GM19463 (cell line): ENCODE results near the gene S100A14.

ENCODE experiments used
- ATAC-seq: cut with Tn5 transposase; IDR thresholded peaks from one replicate; pipeline ENCODE4 v1.9.1; 2021; ENCODE audit warnings: mild to moderate bottlenecking, moderate library complexity; ENCODE audit not compliant: unreplicated experiment

S100A14 gene

GRCh38 chr1:153616917-153617311 is 789 bp upstream of the S100A14 start:
- no peak for ATAC-seq

DNA sequence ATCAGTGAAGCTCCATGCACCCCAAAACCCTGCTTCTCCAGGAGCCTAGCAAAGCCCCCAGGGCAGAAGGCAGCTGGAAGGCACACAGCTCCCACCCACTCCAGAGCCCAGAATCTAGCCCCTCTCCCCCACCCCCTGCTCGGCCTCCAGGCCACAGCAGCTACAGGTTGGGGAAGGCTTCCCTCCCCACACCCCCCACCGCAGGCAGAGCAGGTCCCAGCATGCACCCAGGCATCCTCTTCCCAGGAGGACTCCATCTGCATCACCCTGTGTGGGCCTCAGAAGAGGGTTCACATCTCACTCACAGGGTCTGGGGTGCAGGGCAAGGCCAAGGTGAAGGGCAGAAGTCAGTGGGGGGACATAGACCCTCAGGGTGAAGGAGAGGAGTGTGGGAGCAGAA is 719 bp downstream of the S100A14 start:
- ATAC-seq, result no peak

DNA sequence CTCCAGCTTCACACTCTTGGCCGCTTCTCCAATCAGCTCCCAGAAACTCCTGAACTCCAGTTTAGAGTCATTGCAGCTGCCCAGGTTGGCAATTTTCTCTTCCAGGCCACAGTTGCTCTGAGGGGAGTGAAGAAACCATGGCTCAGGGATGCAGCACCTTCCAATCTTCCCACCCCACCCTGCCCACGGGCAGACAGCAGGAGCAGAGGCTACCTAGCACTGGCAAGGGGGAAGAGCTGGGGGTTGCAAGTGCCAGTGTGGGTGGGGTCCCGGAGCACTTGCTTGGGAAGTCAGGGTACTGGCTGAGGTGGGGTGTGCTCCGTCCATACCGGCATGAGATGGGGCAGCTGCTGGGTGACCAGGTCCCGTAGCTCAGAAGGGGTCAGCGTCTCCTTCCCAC is 1.2 kb downstream of the S100A14 start:
- no peak for ATAC-seq

DNA sequence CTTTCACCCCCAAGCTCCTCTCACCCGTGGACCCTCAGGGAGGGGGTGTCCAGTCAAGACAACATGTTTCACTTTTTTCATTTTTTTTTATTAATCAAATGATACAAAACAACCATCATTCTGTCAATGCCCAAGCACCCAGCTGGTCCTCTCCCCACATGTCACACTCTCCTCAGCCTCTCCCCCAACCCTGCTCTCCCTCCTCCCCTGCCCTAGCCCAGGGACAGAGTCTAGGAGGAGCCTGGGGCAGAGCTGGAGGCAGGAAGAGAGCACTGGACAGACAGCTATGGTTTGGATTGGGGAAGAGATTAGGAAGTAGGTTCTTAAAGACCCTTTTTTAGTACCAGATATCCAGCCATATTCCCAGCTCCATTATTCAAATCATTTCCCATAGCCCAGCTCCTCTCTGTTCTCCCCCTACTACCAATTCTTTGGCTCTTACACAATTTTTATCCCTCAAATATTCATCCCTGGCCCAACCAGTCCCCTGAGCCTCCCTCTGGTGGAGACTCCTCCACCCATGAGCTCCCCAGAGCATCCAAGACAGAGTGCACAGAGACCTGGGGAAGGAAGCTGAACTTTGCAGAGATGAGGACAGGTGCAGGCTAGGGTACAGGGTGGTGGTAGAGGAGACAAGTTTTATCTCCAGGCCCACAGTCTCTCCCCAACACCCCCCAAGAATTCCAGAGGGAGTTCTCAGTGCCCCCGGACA is 1.8 kb downstream of the S100A14 start:
- no peak for ATAC-seq

GRCh38 chr1:153613406-153613805 is 2.7 kb downstream of the S100A14 start:
- no peak for ATAC-seq

- ATAC-seq, result no peak
Observed at GRCh38 chr1:153612755-153613331, 3.3 kb downstream of the S100A14 start, which contains the start of gene S100A16. Gene S100A16 (minus strand): TSS chr1:153613137. CDS start chr1:153608151, 4,986 bp downstream.

- ATAC-seq, result no peak
Observed at GRCh38 chr1:153612111-153612754, 3.9 kb downstream of the S100A14 start.

DNA sequence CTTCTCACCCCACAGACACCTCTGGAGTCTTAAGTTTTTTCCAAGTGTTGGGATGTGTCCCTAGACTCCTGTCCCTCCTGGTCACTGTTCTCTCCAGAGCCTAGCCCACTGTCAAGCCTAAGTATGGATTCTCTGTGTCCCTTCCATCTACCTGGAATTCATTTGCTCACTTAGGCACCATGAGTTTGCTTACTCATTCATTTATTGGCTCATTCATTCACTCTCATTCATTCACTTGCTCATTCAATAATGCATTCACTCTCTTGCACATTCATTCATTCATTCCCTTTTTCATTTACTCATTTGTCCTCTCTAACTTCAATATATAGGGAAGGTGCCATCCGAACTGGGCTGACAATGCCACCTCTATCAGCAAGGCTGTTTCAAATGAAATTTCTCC is 4.8 kb downstream of the S100A14 start:
- no peak for ATAC-seq

DNA sequence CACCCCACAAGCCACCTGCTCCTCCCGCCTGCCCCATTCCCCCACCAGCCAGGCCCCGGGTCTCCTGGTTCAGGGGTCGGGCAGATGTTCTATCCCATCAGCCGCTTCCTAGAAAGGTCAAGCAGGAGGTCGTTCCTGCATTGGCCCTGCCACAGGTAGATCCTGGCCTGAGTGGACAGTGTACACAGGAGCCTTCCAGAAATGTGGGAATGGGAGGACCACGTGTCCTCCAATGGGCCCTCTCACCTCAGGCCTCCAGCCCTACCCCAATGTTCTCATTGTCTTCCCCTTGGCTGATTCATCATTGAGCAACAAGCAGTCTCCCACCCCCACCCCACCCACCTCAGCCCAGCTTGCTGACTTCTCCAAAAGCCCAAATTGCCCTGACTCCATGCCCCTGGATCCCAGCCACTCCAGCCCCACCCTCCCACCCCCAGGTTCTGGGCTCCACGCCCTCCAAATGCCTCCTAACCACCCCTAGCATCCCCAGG is 5.3 kb downstream of the S100A14 start:
- ATAC-seq, result no peak

DNA sequence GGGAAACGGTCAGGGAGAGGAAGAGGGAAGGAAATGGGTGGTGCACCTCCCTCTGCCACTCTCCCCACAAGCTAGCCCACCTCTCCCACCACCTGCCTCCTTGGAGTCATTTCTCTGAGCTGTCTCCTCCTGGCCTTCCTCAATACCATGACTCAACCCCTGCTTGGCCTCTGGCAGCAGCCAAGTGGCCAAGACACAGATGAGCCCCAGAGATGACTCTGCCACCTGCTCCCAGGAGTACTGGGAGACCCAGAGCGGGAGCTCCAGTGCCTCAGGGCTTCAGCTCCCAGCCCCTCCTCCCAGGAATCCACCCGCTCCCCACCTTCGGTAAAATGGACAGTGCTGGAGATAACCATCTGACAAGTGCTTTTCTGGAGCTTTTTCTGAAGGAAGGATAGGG is 5.8 kb downstream of the S100A14 start:
- no peak for ATAC-seq

DNA sequence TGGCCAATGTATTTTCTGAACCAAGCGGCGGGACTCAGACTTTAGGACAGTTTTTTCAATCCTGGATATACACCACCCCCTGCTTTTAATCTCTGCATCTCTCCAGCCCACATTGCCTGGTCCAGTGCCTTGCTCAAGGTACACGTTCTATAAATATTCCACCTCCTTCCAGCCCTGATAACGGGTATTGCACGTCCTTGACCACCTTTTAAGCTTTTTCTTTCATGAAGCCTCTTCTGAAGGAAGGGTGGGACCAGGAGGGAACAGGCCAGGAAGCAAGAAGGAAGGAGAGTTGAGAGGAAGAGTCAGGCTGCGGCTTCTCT is 6.6 kb downstream of the S100A14 start:
- no peak for ATAC-seq

DNA sequence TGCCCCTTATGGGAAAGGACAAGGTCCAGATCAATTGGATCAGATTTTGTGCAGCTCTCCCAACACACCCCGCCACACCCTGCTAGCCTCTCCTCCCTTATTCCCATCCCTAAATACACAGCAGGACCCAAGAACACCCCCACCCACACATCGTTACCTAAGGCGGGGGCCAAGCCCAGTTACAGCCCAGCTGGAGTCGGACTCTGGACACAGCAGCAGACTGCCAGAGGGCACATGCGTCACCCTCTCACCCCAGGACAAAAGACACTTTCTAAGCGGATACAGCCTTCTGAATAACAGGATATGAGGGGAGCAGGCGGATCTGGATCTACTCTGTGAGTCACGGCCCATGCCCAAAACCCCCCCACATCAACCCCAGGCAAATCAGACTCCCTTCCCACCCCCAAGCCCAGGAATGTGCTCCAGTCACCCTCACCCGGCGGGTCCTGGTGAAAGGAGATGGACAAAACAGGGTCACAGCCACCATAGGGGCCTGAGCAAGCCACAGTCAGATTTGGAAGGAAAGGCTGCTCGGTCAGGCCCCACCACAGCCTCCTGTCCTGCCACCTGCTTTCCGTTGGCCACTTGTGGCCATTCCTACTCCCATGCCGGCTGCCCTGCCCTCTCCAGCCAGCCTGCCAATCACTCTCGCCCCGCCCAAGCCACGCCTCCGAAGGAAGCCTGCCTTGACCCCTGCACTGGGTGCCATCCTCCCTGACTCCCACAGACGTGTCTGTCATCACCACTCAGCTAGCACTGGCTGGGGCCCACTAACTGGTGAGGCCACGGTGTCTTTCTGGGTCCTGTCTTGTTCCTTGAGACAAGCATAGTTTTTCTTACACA is 7.2 kb downstream of the S100A14 start:
- no peak for ATAC-seq

GRCh38 chr1:153608089-153608682 is 7.9 kb downstream of the S100A14 start:
- ATAC-seq, result no peak

GRCh38 chr1:153607381-153607780 is 8.7 kb downstream of the S100A14 start:
- no peak for ATAC-seq

DNA sequence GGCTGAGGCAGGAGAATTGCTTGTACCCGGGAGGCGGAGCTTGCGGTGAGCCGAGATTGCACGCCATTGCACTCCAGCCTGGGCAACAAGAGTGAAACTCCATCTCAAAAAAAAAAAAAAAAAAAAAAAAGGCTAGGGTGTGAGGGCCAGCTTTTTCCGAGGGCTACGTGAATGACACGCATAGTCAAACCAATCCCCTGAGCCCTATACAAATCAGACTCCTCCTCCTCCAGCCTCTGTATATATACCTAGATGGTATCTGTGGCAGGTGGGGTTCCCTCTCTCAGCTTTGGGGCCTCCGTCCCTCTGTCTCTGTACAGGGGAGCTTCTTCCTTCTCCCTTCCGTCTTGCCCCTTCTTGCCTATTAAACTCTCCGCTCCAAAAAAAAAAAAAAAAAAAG is 9.9 kb downstream of the S100A14 start:
- ATAC-seq, result no peak

DNA sequence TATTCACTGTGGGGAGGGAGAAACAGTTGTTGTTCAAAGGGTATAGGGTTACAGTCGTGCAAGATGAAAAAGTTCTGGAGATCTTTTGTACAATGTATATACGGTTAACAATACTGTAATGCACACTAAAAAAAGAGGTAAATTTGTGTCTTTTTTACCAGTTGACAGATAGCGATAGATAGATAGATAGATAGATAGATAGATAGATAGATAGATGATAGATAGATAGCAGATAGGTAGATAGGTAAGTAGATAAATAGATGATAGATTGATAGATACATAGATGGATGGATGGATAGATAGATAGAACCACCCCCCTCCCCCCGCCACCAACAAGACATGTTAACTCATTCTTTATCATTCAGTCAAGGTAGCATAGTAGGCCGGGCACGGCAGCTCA is 13.4 kb downstream of the S100A14 start:
- no peak for ATAC-seq

DNA sequence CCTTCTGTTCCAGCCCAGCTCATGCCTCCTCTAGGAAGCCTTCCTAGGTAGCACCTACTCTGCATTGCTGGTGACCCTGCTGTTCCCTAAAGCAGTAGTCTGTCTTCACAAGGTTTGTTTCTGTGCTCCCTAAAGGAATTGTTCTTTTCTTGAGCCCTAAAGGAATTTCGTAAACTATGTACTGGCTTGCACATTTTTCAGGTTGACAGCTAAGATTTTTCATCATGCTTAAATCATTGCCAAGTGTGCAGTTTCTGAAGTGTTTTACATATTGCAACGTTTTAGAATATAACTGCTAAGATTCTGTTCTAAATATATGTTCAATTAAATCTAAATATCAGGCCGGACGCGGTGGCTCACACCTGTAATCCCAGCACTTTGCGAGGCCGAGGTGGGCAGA is 16.3 kb downstream of the S100A14 start:
- no peak for ATAC-seq

DNA sequence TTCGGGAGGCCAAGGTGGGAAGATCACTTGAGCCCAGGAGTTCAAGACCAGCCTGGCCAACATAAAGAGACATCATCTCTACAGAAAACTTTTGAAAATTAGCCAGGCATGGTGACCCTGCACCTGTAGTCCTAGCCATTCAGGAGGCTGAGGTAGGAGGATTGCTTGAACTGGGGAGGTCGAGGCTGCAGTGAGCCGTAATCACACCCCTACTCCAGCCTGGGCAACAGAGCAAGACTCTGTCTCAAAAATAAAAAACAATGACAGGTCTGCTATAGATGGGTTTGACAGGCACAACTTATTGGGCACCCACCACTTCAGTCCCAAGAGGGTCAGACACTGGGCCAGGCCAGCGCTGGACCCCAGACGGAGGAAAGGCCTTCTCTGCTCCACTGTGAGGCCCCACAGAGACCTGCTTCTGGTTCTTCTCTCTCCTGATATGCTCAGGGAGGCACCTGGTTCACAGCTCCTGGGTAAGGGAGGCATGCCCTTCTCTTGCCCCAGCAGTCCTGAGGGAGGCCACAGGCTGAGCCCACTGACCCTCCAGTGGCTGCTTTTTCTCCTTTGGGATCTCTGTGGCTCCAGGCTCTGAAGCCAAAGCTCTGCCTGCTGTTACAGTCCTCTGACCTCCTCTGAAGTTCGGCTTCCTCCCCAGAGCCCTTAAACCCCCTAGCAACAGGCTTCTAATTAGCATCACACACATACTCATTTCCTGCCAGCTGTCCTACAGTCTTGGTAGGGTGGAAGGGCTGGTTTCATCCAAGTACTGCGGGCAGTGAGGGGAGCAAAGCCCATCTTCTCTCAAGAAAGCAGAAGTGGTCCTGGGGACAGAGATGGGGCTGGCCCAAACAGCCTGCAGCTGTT is 17.6 kb downstream of the S100A14 start:
- ATAC-seq, result peak; percentile 94

- no peak for ATAC-seq
Observed at GRCh38 chr1:153597206-153597605, 18.9 kb downstream of the S100A14 start.

DNA sequence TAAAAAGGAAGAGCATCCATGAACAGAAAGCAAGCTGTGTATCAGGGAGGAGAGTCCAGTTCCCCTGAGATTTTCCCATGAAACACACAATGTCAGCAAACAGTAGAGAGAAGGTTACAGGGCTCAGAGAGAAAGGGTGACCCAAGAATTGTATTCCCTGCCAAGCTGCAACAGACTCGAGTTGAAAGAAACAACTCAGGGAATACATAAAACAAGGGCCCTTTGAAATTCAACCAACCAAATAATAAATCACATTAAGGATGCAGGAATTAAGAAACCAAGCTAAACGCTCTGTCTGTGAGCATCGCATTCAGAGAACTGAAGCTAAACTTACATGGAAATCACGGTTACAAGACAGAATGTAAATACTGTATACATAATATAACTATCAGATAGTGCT is 23.4 kb downstream of the S100A14 start:
- ATAC-seq, result no peak
